ENCODE data around the gene SUSD3.

SUSD3 gene

DNA sequence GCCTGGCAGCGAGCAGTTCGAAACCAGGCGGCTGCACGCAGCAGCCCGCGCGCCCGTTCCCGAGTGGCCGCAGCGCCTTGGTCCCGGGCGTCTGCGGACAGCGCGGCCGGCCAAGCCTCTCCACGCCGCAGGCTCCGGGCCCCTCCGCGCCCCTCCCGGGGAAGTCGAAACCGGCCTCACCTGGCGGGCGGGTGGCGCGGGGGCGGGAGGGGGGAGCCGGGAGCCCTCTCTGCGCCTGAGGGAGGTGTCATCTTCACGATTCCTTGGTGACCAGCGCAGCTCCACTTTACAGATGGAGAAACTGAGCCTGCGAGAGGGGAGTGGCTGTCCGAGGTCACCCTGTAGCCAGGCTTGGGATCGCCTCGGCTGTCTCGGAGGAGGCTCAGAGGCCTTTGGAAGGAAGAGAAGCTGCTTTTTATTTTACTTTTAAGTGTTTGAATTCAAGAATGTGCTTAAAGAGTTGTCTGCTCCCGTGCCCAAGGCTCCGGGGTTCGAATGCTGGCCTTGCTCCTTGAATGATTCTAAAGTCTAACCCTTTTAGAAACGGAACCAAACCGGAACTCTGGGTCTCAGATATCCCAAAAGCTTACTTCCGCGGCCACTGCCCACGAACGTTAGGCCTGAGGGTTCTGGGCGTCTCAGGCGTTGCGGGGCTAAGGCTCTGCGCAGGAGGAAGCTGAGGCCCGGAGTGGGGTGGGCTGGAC, 662 bp downstream of the SUSD3 start:
- TF ChIP-seq SPI1 (IDR thresholded peaks at IDR 0.05; ENCODE audit: borderline replicate concordance, low read depth): no peak
- TF ChIP-seq, protein P1, sequence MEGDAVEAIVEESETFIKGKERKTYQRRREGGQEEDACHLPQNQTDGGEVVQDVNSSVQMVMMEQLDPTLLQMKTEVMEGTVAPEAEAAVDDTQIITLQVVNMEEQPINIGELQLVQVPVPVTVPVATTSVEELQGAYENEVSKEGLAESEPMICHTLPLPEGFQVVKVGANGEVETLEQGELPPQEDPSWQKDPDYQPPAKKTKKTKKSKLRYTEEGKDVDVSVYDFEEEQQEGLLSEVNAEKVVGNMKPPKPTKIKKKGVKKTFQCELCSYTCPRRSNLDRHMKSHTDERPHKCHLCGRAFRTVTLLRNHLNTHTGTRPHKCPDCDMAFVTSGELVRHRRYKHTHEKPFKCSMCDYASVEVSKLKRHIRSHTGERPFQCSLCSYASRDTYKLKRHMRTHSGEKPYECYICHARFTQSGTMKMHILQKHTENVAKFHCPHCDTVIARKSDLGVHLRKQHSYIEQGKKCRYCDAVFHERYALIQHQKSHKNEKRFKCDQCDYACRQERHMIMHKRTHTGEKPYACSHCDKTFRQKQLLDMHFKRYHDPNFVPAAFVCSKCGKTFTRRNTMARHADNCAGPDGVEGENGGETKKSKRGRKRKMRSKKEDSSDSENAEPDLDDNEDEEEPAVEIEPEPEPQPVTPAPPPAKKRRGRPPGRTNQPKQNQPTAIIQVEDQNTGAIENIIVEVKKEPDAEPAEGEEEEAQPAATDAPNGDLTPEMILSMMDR (IDR thresholded peaks at IDR 0.05; ENCODE audit: insufficient read depth, low read length): no peak
- H3K4me3 ChIP-seq (replicated peaks; ENCODE audit: insufficient read depth, low read length): no peak overlapping the region
- peak in 1 of 2 experiments; percentile 60 for DNase-seq (ENCODE audit: low read depth in 1 of 2, low spot score in 1 of 2)
- peak overlapping the region; percentile 63 for H3K27ac ChIP-seq (replicated peaks)
- no peaks in the 10 kb centered on the region for H3K27me3 ChIP-seq (ENCODE audit: insufficient read depth, poor library complexity, severe bottlenecking)

DNA sequence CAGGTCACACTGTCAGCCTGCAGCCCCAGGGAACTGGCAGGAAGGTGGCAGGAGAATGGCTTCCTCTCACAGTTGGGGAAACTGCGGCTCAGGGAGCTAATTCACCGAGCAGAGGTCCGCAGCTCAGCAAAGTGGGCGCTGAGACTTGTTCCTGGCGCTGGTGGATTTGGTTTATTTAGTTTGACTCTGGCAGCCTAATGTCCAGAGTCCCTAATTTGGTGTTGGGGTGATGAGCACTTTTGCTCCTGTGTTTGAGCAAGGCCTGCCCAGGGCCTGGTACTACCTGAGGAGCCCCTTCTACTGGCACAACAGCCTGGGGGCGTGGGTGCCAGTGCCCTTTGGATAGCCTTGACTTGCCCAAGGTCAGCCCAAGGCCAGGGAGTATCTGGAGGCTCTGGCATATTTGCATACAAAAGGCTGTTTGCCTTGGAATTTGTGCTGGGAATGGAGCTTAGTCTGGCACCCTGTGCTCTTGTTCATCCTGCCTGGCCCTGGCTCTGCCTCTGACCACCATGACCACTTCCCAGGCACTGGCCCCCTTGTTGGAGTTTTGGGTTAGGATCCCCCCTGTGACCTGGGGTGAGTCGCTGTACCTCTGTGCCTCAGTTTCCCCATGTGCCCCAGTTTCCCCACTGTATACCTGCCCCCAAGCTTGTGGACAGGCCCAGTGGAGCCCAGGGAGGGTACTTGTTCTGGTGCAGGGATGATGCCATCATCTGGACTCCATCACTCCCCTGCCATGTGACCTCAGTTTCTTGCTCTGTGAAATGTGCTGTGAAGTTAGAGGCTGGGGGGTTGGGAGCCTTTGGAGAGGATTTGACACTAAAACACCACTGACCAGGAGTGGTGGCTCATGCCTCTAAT, 1.4 kb downstream of the SUSD3 start:
- TF ChIP-seq SPI1 (IDR thresholded peaks at IDR 0.05; ENCODE audit: borderline replicate concordance, low read depth) (no peak), GABPA (IDR thresholded peaks at IDR 0.05; ENCODE audit: low read depth) (no peak), POLR2AphosphoS5 (IDR thresholded peaks at IDR 0.05; ENCODE audit: low read depth) (no peak)
- TF ChIP-seq, protein P2, sequence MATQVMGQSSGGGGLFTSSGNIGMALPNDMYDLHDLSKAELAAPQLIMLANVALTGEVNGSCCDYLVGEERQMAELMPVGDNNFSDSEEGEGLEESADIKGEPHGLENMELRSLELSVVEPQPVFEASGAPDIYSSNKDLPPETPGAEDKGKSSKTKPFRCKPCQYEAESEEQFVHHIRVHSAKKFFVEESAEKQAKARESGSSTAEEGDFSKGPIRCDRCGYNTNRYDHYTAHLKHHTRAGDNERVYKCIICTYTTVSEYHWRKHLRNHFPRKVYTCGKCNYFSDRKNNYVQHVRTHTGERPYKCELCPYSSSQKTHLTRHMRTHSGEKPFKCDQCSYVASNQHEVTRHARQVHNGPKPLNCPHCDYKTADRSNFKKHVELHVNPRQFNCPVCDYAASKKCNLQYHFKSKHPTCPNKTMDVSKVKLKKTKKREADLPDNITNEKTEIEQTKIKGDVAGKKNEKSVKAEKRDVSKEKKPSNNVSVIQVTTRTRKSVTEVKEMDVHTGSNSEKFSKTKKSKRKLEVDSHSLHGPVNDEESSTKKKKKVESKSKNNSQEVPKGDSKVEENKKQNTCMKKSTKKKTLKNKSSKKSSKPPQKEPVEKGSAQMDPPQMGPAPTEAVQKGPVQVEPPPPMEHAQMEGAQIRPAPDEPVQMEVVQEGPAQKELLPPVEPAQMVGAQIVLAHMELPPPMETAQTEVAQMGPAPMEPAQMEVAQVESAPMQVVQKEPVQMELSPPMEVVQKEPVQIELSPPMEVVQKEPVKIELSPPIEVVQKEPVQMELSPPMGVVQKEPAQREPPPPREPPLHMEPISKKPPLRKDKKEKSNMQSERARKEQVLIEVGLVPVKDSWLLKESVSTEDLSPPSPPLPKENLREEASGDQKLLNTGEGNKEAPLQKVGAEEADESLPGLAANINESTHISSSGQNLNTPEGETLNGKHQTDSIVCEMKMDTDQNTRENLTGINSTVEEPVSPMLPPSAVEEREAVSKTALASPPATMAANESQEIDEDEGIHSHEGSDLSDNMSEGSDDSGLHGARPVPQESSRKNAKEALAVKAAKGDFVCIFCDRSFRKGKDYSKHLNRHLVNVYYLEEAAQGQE (IDR thresholded peaks at IDR 0.05; ENCODE audit: insufficient replicate concordance, low read depth): no peak
- TF ChIP-seq, protein P1 (IDR thresholded peaks at IDR 0.05; ENCODE audit: insufficient read depth, low read length): no peak
- no peak for DNase-seq (ENCODE audit: low read depth in 1 of 2, low spot score in 1 of 2)
- Histone ChIP-seq H3K27me3 (ENCODE audit: insufficient read depth, poor library complexity, severe bottlenecking) (no peaks in the 10 kb centered on the region), H3K27ac (replicated peaks) (peak overlapping the region; percentile 63), H3K4me3 (replicated peaks; ENCODE audit: insufficient read depth, low read length) (no peak overlapping the region)

DNA sequence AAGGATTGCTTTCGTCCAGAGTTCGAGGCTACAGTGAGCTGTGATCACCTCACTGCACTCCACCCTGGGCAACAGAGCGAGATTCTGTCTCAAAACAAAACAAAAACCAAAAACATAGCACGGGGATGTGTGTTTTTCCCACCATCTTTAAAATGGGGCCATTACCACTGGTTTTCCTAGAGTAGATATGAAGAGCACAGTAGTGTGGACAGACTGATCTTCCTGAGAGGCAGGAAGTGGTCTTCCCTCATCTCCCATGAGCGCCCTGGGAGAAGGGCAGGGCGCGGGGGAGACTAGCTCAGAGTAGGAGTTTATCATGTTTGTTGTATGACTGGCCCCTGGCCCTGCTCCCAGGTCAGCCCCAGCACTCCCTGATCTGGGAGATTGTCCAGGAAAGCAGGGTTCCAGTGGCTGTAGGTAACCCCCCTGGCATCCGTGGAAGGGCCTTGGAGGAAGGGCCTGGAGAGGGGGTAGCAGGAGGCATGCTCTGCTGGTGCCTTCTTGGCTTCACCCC, 2.3 kb downstream of the SUSD3 start:
- DNase-seq (ENCODE audit: low read depth in 1 of 2, low spot score in 1 of 2): no peak
- Histone ChIP-seq H3K27me3 (ENCODE audit: insufficient read depth, poor library complexity, severe bottlenecking) (no peaks in the 10 kb centered on the region), H3K27ac (replicated peaks) (no peak overlapping the region), H3K4me3 (replicated peaks; ENCODE audit: insufficient read depth, low read length) (no peak overlapping the region)
- TF ChIP-seq GABPA (IDR thresholded peaks at IDR 0.05; ENCODE audit: low read depth) (no peak), SPI1 (IDR thresholded peaks at IDR 0.05; ENCODE audit: borderline replicate concordance, low read depth) (no peak)
- TF ChIP-seq, protein P2 (IDR thresholded peaks at IDR 0.05; ENCODE audit: insufficient replicate concordance, low read depth): no peak
- TF ChIP-seq, protein P1 (IDR thresholded peaks at IDR 0.05; ENCODE audit: insufficient read depth, low read length): no peak

All from HL-60 (cell line).